H9 (cell line): ENCODE data around the gene SLIT2. TPM values are rescaled to one million over a fixed set of nuclear protein-coding genes. Genes with fewer than 3 reads are reported as not detected.

Source experiments
- DNase-seq: peaks from one replicate; pipeline ENCODE4 v3.0.0-alpha.2; 2017
- H2AFZ ChIP-seq: one replicate; pipeline ENCODE4 v1.6.1; 2013; ENCODE audit warnings: mild to moderate bottlenecking, low read length, control low read depth, moderate library complexity
- H2AK5ac ChIP-seq: 2 replicates; pipeline ENCODE4 v1.6.1; 2013; ENCODE audit warnings: low read length, control low read depth, mixed read lengths; ENCODE audit not compliant: insufficient read length
- H2BK120ac ChIP-seq: one replicate; pipeline ENCODE4 v1.6.1; 2013; ENCODE audit warnings: low read depth, mild to moderate bottlenecking, low read length, control low read depth, inconsistent platforms; ENCODE audit not compliant: poor library complexity, severe bottlenecking
- H2BK12ac ChIP-seq: 2 replicates; pipeline ENCODE4 v1.6.1; 2013; ENCODE audit warnings: low read length, control low read depth, mixed read lengths, low read depth; ENCODE audit not compliant: insufficient read length
- H2BK15ac ChIP-seq: 2 replicates; pipeline ENCODE4 v1.6.1; 2013; ENCODE audit warnings: low read depth, low read length, control low read depth
- H2BK20ac ChIP-seq: one replicate; pipeline ENCODE4 v1.6.1; 2013; ENCODE audit warnings: low read depth, mild to moderate bottlenecking, low read length, control low read depth, inconsistent platforms; ENCODE audit not compliant: poor library complexity, severe bottlenecking
- H2BK5ac ChIP-seq: 2 replicates; pipeline ENCODE4 v1.6.1; 2013; ENCODE audit warnings: low read length, control low read depth, mixed read lengths; ENCODE audit not compliant: insufficient read length
- H3K14ac ChIP-seq: 2 replicates; pipeline ENCODE4 v1.6.1; 2013; ENCODE audit warnings: low read length, control low read depth; ENCODE audit not compliant: insufficient read depth
- H3K18ac ChIP-seq: 2 replicates; pipeline ENCODE4 v1.6.1; 2013; ENCODE audit warnings: low read depth, mild to moderate bottlenecking, mixed read lengths, low read length, control low read depth; ENCODE audit not compliant: insufficient read length
- H3K23ac ChIP-seq: 2 replicates; pipeline ENCODE4 v1.6.1; 2013; ENCODE audit warnings: low read length, control low read depth, mixed read lengths, low read depth; ENCODE audit not compliant: insufficient read length
- H3K23me2 ChIP-seq: 2 replicates; pipeline ENCODE4 v1.6.1; 2013; ENCODE audit warnings: low read depth, mild to moderate bottlenecking, mixed read lengths, low read length, control low read depth; ENCODE audit not compliant: insufficient read length, poor library complexity, severe bottlenecking
- H3K27ac ChIP-seq: 2 replicates; pipeline ENCODE4 v1.5.1; 2013; ENCODE audit warnings: low read length, control low read depth, mixed read lengths, low read depth; ENCODE audit not compliant: insufficient read length
- H3K27me3 ChIP-seq: 2 replicates; pipeline ENCODE4 v1.6.1; 2013; ENCODE audit warnings: low read length, control low read depth, inconsistent platforms; ENCODE audit not compliant: insufficient read depth
- H3K4ac ChIP-seq: 2 replicates; pipeline ENCODE4 v1.6.1; 2013; ENCODE audit warnings: low read depth, mild to moderate bottlenecking, control low read depth, inconsistent platforms, low read length, moderate library complexity
- H3K4me1 ChIP-seq: 2 replicates; pipeline ENCODE4 v1.6.1; 2013; ENCODE audit warnings: low read length, control low read depth, inconsistent platforms; ENCODE audit not compliant: insufficient read depth
- H3K4me2 ChIP-seq: 2 replicates; pipeline ENCODE4 v1.6.1; 2013; ENCODE audit warnings: low read length, control low read depth, mixed read lengths; ENCODE audit not compliant: insufficient read length, insufficient read depth
- H3K56ac ChIP-seq: 2 replicates; pipeline ENCODE4 v1.6.1; 2013; ENCODE audit warnings: low read depth, mild to moderate bottlenecking, mixed read lengths, low read length, control low read depth; ENCODE audit not compliant: insufficient read length
- H3K79me1 ChIP-seq: 2 replicates; pipeline ENCODE4 v1.6.1; 2013; ENCODE audit warnings: low read depth, mild to moderate bottlenecking, moderate library complexity, low read length, control low read depth, inconsistent platforms; ENCODE audit not compliant: insufficient read depth, poor library complexity, severe bottlenecking
- H3K79me2 ChIP-seq: 2 replicates; pipeline ENCODE4 v1.6.1; 2013; ENCODE audit warnings: low read length, control low read depth, inconsistent platforms; ENCODE audit not compliant: insufficient read depth
- H3K9ac ChIP-seq: 2 replicates; pipeline ENCODE4 v1.6.1; 2013; ENCODE audit warnings: low read length, control low read depth, mixed read lengths; ENCODE audit not compliant: insufficient read length; ENCODE audit errors: extremely low read depth
- H3K9me3 ChIP-seq: one replicate; pipeline ENCODE4 v1.6.1; 2013; ENCODE audit warnings: low read depth, low read length, inconsistent platforms; ENCODE audit not compliant: control insufficient read depth
- H3T11ph ChIP-seq: one replicate; pipeline ENCODE4 v1.6.1; 2013; ENCODE audit warnings: mild to moderate bottlenecking, low read length, control low read depth, inconsistent platforms
- H4K20me1 ChIP-seq: one replicate; pipeline ENCODE4 v1.6.1; 2013; ENCODE audit not compliant: control insufficient read depth, insufficient read length, insufficient read depth
- H4K5ac ChIP-seq: 2 replicates; pipeline ENCODE4 v1.6.1; 2013; ENCODE audit warnings: low read depth, mild to moderate bottlenecking, mixed read lengths, low read length, control low read depth; ENCODE audit not compliant: insufficient read length
- H4K8ac ChIP-seq: replicated peaks from 2 replicates; pipeline ENCODE4 v1.6.1; 2013; ENCODE audit warnings: low read length, control low read depth, mixed read lengths, low read depth; ENCODE audit not compliant: insufficient read length
- H4K91ac ChIP-seq: 2 replicates; pipeline ENCODE4 v1.6.1; 2013; ENCODE audit warnings: low read depth, mild to moderate bottlenecking, moderate library complexity, mixed read lengths, low read length, control low read depth; ENCODE audit not compliant: insufficient read length
- H3K27ac Mint-ChIP-seq, 3 experiments: 2 replicates in 2 of 3; 3 replicates in 1 of 3; pipeline ENCODE4 v1.8.0; 2020 to 2021; ENCODE audit warnings: mixed read lengths in 3 of 3, mild to moderate bottlenecking in 1 of 3, moderate library complexity in 1 of 3
- H3K27me3 Mint-ChIP-seq: 2 replicates; pipeline ENCODE4 v1.8.0; 2021; ENCODE audit warnings: low read depth, mild to moderate bottlenecking, moderate library complexity, mixed read lengths
- H3K36me3 Mint-ChIP-seq, 3 experiments: 2 replicates in 2 of 3; 3 replicates in 1 of 3; pipeline ENCODE4 v1.8.0; 2020 to 2021; ENCODE audit warnings: low read depth in 3 of 3, mixed read lengths in 3 of 3; ENCODE audit not compliant: insufficient read depth in 1 of 3
- H3K4me1 Mint-ChIP-seq, 2 experiments: 2 replicates each; pipeline ENCODE4 v1.8.0; 2020; ENCODE audit warnings: mixed read lengths in 2 of 2
- H3K4me3 Mint-ChIP-seq, 2 experiments: 2 replicates in 1 of 2; 3 replicates in 1 of 2; pipeline ENCODE4 v1.8.0; 2020 to 2021; ENCODE audit warnings: mild to moderate bottlenecking in 2 of 2, mixed read lengths in 2 of 2, moderate library complexity in 1 of 2
- H3K9me3 Mint-ChIP-seq, 2 experiments: 2 replicates in 1 of 2; 3 replicates in 1 of 2; pipeline ENCODE4 v1.8.0; 2020; ENCODE audit warnings: mild to moderate bottlenecking in 2 of 2, mixed read lengths in 2 of 2, moderate library complexity in 1 of 2
- WGBS: extraction: QIAGEN DNeasy Blood & Tissue Kit; methylation state at CpG from one replicate; pipeline ENCODE4 v1.1.7; 2013; ENCODE audit warnings: missing lambda C conversion rate, low lambda C conversion rate, mixed read lengths; ENCODE audit not compliant: insufficient read length; ENCODE audit errors: extremely low coverage; 5-methylcytosine and 5-hydroxymethylcytosine counted together
- total RNA-seq: library from RNA; stranded (reverse); gene quantifications from 2 replicates; pipeline ENCODE4 v1.2.1, GENCODE V29; 2021
- TF ChIP-seq, protein P1 (sequence below): fragments of 200-600 bp; sonication (generic); conservative IDR thresholded peaks from 3 replicates; pipeline ENCODE4 v1.8.0; 2021; ENCODE audit warnings: antibody characterized with exemption, mild to moderate bottlenecking

SLIT2 gene
- total RNA-seq, 1 experiment from 2014 or later, result 1.3 TPM

DNA sequence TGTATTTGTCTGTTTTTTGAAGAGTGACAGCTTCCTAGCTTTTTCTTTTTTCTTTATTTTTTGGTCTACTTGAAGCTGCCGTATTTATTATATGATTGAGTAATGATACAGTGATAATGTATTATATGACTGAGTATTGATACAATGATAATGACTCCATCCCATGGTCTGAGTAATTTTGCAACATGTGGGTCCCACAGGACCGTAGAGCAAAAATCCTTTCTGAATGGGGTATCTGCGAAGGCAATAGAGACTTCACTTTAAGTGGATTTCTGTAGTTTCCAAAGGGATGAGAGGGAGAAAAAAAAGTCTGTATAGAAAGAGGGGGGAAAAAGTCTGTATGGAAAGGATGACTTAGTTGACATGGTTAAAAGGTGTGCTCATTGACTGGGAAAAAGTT, 41.0 kb downstream of the SLIT2 start:
- no peak overlapping the region for H4K8ac ChIP-seq
- H3K79me1 ChIP-seq, result no peaks in the 10 kb centered on the region
- H3K9ac ChIP-seq, result no peak overlapping the region
- DNase-seq, result no peak
- no peak overlapping the region for H2AK5ac ChIP-seq
- no peak overlapping the region for H3K4ac ChIP-seq
- H3K4me2 ChIP-seq, result no peak overlapping the region
- H2BK12ac ChIP-seq, result no peak overlapping the region
- Mint-ChIP-seq H3K27me3 (no peaks in the 10 kb centered on the region), H3K4me3 (no peak overlapping the region), H3K36me3 (no peaks in the 10 kb centered on the region), H3K9me3 (no peaks in the 10 kb centered on the region), H3K4me1 (no peaks in the 10 kb centered on the region), H3K27ac (no peak overlapping the region)
- H3K27me3 ChIP-seq, result no peaks in the 10 kb centered on the region
- H2AFZ ChIP-seq, result no peak overlapping the region
- no peak overlapping the region for H4K91ac ChIP-seq
- H3K79me2 ChIP-seq, result 0 out of 2 replicates have a peak, but pooled peaks cover 1% of the 10 kb centered on the region
- H2BK5ac ChIP-seq, result no peak overlapping the region
- no peak overlapping the region for H2BK20ac ChIP-seq
- no peak overlapping the region for H3K14ac ChIP-seq
- H2BK15ac ChIP-seq, result no peak overlapping the region
- H3K56ac ChIP-seq, result no peak overlapping the region
- no peak overlapping the region for H2BK120ac ChIP-seq
- no peak overlapping the region for H4K5ac ChIP-seq
- no peak overlapping the region for H3K23ac ChIP-seq
- H3K4me1 ChIP-seq, result no peaks in the 10 kb centered on the region
- H3K23me2 ChIP-seq, result no peaks in the 10 kb centered on the region
- no peaks in the 10 kb centered on the region for H3K9me3 ChIP-seq
- no CpG with 5 or more reads among the region's 3 CpGs for WGBS
- no peak overlapping the region for H3K18ac ChIP-seq
- TF ChIP-seq, protein P1, sequence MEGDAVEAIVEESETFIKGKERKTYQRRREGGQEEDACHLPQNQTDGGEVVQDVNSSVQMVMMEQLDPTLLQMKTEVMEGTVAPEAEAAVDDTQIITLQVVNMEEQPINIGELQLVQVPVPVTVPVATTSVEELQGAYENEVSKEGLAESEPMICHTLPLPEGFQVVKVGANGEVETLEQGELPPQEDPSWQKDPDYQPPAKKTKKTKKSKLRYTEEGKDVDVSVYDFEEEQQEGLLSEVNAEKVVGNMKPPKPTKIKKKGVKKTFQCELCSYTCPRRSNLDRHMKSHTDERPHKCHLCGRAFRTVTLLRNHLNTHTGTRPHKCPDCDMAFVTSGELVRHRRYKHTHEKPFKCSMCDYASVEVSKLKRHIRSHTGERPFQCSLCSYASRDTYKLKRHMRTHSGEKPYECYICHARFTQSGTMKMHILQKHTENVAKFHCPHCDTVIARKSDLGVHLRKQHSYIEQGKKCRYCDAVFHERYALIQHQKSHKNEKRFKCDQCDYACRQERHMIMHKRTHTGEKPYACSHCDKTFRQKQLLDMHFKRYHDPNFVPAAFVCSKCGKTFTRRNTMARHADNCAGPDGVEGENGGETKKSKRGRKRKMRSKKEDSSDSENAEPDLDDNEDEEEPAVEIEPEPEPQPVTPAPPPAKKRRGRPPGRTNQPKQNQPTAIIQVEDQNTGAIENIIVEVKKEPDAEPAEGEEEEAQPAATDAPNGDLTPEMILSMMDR, result no peak
- no peaks in the 10 kb centered on the region for H4K20me1 ChIP-seq
- no peak overlapping the region for H3K27ac ChIP-seq
- H3T11ph ChIP-seq, result no peak overlapping the region
